Keratinocyte (primary cell): Measurements from ENCODE around the gene PTPRD.

Experiments used
- CTCF ChIP-seq, 3 experiments: IDR thresholded peaks in 1 of 3; conservative IDR thresholded peaks in 1 of 3; optimal IDR thresholded peaks in 1 of 3; 2 replicates in 2 of 3; 3 replicates in 1 of 3; pipeline versions ENCODE3 to v1.5.1; 2011; ENCODE audit warnings: low read length in 3 of 3, mild to moderate bottlenecking in 3 of 3, moderate library complexity in 2 of 3, control low read depth in 1 of 3, inconsistent platforms in 1 of 3; ENCODE audit not compliant: insufficient read depth in 2 of 3; ENCODE audit errors: extremely low read depth in 1 of 3
- EZH2 ChIP-seq: IDR thresholded peaks from one replicate; pipeline ENCODE4 v1.6.1; 2012; ENCODE audit warnings: inconsistent platforms, mild to moderate bottlenecking, low read length, moderate library complexity

GRCh38 chr9:8723195-8723594 lies 1889.6 kb downstream of the PTPRD start:
- TF ChIP-seq CTCF (optimal IDR thresholded peaks at IDR 0.05 in 1 of 3, IDR thresholded peaks at IDR 0.05 in 1 of 3, conservative IDR thresholded peaks at IDR 0.05 in 1 of 3; ENCODE audit: extremely low read depth in 1 of 3, insufficient read depth in 2 of 3, low read length in 3 of 3) (no peak), EZH2 (no peak)
